Hepatic stellate cell (primary cell): ENCODE results near the gene GJC3.
A peak's percentile ranks its signal among the peaks of the same experiment; 100 is the strongest.
"Not testable (repeated sequence)": the region's sequence is repeated elsewhere in the genome, so short reads cannot be mapped to it uniquely, and the experiment has no call there.

Experiments
- DNase-seq: peaks from one replicate; pipeline ENCODE4 v3.0.0; 2011; ENCODE audit warnings: low spot score

Gene GJC3

DNA sequence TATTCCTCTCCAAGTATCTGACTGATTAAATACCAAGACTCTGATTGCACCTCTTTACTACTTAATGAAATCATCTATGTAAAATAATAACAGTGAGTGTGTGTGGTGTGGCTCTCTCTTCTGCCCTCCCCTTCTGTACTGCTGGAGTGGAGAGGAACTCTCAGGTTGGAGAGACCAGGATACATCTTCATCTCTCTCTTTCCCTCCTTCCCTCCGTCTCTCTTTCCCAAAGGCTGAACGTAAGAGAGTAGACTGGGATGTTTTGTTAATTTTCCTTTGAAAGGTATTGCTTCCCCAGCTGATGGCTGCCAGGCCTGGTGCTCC lies 272 bp upstream of the GJC3 start:
- DNase-seq, result no peak

DNA sequence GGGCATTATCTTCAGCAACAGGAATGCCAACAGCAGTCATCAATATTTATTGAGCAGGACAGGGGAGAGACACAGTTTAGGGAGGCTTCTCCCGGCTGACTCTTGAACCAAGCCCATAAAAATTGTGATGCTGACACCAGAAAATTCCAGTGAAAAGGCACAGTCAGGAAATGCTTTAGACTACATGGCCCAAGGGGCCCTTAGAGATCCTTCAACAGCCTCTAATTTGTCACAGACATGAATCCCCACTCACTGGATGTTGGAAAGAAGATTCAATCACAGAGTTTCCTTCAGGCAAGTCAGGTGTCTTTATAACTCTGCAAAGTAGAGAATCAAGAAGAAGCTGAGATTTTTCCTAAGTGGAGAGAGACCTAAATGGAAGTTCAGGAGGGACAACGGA lies 1.2 kb downstream of the GJC3 start:
- no peak for DNase-seq

GRCh38 chr7:99927536-99927935 lies 1.9 kb downstream of the GJC3 start:
- DNase-seq, result no peak

DNA sequence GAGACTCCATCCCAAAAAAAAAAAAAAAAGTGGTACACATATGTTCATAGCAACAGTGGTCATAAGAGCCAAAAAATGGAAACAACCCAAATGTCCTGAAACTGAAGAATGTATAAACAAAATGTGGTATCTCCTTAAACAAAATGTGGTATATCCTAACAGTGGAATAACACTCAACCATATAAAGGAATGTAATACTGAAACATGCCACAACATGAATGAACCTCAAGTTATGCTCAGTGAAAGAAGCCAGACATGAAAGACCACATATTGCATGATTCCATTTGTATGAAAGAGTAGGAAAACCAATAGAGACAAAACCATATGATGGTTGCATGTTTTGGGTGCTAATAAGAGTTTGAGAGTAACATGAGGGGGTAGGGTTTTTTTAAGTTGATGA lies 3.1 kb downstream of the GJC3 start:
- DNase-seq, result no peak

DNA sequence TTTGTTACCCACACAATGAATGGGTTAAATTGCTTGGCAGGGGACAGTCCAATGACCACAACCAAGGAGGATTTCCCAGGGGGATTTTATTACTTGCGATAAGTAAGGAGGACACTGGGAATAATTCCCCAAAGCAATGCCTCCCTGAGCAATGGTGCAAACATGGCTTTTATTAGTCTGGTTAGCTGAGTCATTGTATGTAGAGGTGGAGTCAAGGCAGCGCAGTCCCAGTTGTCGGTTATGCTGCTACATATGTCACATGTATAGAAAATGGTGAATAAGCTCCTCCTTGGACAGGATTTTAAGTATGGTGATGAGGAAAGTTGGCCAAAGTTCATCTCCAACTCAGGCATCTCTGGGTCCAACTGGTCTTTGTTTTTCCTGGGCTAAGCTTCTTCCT lies 6.2 kb downstream of the GJC3 start:
- no peak for DNase-seq

DNA sequence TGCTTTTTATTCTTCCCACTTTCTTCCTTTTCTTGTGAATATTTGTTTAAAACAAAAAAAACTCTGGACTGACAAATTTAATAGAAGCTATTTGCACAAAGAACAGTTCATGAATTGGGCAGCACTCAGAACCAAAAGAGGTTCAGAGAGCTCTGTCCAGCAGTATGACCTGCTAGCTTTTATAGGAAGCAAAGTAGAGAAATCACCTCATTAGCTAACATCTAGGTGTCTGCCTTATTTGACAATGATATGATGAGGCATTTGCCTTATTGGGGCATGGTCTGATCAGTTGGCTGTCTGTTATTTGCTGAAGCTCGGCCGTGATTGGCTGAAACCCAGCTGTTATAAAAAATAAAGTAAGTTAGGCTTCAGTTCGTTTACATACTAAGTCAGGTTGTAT lies 9.3 kb downstream of the GJC3 start:
- DNase-seq, result no peak

- DNase-seq, result no peak
Measured at GRCh38 chr7:99919814-99920112, 9.7 kb downstream of the GJC3 start.

- DNase-seq, result peak; percentile 89
Measured at GRCh38 chr7:99918959-99919813, 10.2 kb downstream of the GJC3 start, which contains the start of gene TRIM4. TSS of gene TRIM4 (minus strand) at chr7:99919530. CDS start at chr7:99919401, 129 bp downstream.

- DNase-seq, result no peak
Measured at GRCh38 chr7:99910976-99911375, 18.4 kb downstream of the GJC3 start.

GRCh38 chr7:99901581-99901980 lies 27.8 kb downstream of the GJC3 start:
- DNase-seq, result no peak

DNA sequence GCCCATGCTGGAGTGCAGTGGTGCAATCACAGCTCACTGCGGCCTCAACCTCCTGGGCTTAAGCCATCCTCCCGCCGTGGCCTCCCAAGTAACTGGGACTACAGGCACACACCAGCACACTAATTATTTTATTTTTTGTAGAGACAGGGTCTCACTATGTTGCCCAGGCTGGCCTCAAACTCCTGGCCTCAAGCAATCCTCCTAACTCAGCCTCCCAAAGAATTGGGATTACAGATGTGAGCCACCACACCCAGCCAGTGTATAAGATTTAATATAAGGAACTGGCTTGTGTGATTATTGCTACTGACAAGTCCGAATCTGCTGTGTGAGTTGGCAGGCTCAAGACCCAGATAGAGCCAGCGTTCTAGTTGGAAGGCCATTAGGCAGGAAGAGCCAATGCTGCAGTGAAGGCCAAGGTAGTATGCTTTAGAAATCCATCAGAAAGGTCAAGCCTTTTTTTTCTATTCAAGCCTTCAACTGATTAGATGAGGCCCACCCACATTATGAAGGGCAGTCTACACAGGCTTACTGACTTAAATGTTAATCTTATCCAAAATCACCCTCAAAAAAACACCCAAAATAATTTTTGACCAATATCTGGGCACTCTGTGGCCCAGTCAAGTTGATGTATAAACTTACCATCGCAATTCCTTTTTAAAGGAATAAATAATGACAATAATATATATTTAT lies 29.4 kb downstream of the GJC3 start:
- DNase-seq, result no peak

DNA sequence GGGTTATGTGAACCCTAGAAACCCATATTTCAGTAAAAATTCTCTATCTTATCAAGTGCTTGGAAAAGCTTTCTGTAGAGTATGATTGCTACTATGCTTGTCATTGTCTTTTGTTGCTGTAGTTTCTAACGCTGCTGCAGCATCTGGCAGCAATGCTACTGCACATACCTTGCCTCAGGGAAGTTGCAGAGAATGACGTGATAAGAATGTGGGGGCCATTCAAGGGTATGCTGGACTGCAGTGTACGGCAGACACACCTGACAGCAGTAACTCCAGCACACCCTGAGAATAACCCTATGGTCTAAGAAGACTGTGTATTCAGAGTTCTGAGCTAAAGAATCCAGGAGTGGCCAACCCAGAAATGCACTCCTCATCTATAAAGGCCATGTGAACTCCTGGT lies 30.6 kb downstream of the GJC3 start:
- no peak for DNase-seq

DNA sequence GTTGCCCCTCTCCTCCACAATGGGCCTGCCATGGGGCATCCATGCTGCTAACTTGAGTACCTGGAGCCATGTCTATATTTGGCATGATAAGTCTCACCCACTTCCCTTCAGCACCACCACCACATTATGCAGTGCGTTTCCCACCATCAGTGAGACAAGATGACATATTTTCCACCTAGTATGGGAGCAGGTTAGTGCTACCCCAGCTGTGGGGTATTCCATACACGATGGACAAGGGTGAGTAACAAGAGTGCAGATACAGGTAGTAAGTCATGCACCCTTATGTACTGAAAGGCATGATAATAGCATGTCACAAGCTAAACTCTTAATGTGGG lies 31.4 kb downstream of the GJC3 start:
- DNase-seq, result no peak

- DNase-seq, result no peak
Measured at GRCh38 chr7:99897322-99898022, 31.9 kb downstream of the GJC3 start.

- no peak for DNase-seq
Measured at GRCh38 chr7:99894738-99895137, 34.7 kb downstream of the GJC3 start.

- DNase-seq, result no peak
Measured at GRCh38 chr7:99893280-99893679, 36.1 kb downstream of the GJC3 start.

DNA sequence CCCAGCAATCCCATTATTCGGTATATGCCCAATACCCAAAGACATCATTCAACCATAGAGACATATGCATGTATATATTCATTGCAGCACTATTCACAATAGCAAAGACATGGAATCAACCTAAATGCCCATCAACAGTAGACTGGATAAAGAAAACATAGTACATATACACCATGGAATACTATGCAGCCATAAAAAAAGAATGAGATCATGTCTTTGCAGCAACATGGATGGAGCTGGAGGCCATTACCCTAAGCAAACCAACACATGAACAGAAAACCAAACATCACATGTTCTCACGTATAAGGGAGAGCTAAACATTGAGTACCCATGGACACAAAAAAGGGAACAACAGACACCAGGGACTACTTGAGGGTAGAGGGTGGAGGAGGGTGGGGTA lies 39.1 kb downstream of the GJC3 start:
- DNase-seq, result not testable (repeated sequence)

GRCh38 chr7:99888366-99888765 lies 41.1 kb downstream of the GJC3 start:
- DNase-seq, result not testable (repeated sequence)

GRCh38 chr7:99881370-99881769 lies 48.0 kb downstream of the GJC3 start:
- no peak for DNase-seq

DNA sequence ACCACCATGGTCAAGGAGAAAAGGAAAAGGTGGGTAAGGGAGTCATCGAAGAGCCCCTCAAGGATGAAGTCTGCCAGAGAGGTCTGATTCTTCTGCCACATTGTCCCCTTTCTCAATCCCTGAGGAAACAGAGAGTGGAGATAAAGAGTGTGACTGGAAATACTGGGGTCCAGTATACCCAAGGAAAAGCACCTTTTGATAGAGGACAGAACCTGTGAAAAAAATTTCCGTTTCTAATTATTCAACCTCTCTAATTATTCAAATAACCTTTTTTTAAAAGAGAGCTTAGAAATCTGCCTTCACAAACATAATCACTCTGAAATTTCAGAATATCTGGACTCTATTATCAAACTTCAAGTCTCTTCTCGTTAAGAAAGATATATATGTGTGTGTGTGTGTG lies 52.5 kb downstream of the GJC3 start, which contains the start of gene OR2AE1:
Gene OR2AE1 (minus strand): TSS at position 101 of the 400 bp plus-strand sequence. CDS start 0 bp downstream, at position 101.
- DNase-seq, result no peak

- no peak for DNase-seq
Measured at GRCh38 chr7:99876491-99876890, 52.9 kb downstream of the GJC3 start.
